M059J (cell line): Measurements from ENCODE around the gene WDR47. TPM values are rescaled to one million over a fixed set of nuclear protein-coding genes. Genes with fewer than 3 reads are reported as not detected.
"Not testable (repeated sequence)": the region's sequence is repeated elsewhere in the genome, so short reads cannot be mapped to it uniquely, and the experiment has no call there.

ENCODE experiments used
- DNase-seq: peaks from one replicate; pipeline ENCODE4 v3.0.0-alpha.2; 2012; ENCODE audit warnings: low read depth
- total RNA-seq: library from RNA; depleted of rRNA; stranded (reverse); fragments of >200 nt; shearing (Covaris generic); gene quantifications from 2 replicates; pipeline ENCODE4 v1.2.3, GENCODE V29; 2014

Gene WDR47
- total RNA-seq, 1 experiment from 2014 or later, result 14.6 TPM

GRCh38 chr1:109052145-109052544 is 10.2 kb upstream of the WDR47 start:
- DNase-seq, result not testable (repeated sequence)

- no peak for DNase-seq
Measured at GRCh38 chr1:109050228-109050995, 8.5 kb upstream of the WDR47 start.

GRCh38 chr1:109048335-109048734 is 6.4 kb upstream of the WDR47 start:
- DNase-seq, result no peak

- DNase-seq, result no peak
Measured at GRCh38 chr1:109047339-109047738, 5.4 kb upstream of the WDR47 start.

- DNase-seq, result no peak
Measured at GRCh38 chr1:109046671-109047070, 4.8 kb upstream of the WDR47 start.

- no peak for DNase-seq
Measured at GRCh38 chr1:109045595-109045994, 3.7 kb upstream of the WDR47 start.

GRCh38 chr1:109040989-109041620 is 797 bp downstream of the WDR47 start:
- peak; percentile 42 for DNase-seq

GRCh38 chr1:109040627-109040988 is 1.3 kb downstream of the WDR47 start:
- DNase-seq, result no peak

- no peak for DNase-seq
Measured at GRCh38 chr1:109034382-109034781, 7.5 kb downstream of the WDR47 start.

- DNase-seq, result not testable (repeated sequence)
Measured at GRCh38 chr1:109029493-109029892, 12.4 kb downstream of the WDR47 start.

- DNase-seq, result no peak
Measured at GRCh38 chr1:109027841-109028240, 14.1 kb downstream of the WDR47 start.

- peak; percentile 63 for DNase-seq
Measured at GRCh38 chr1:109025694-109026093, 16.2 kb downstream of the WDR47 start.

- DNase-seq, result peak; percentile 18
Measured at GRCh38 chr1:109024646-109025045, 17.3 kb downstream of the WDR47 start.

- DNase-seq, result no peak
Measured at GRCh38 chr1:109020693-109021257, 21.1 kb downstream of the WDR47 start.

GRCh38 chr1:109017719-109018118 is 24.2 kb downstream of the WDR47 start:
- DNase-seq, result not testable (repeated sequence)

GRCh38 chr1:109017134-109017533 is 24.8 kb downstream of the WDR47 start:
- no peak for DNase-seq

- no peak for DNase-seq
Measured at GRCh38 chr1:109011335-109011734, 30.6 kb downstream of the WDR47 start.

GRCh38 chr1:108996622-108997021 is 45.3 kb downstream of the WDR47 start:
- DNase-seq, result peak; percentile 21

- no peak for DNase-seq
Measured at GRCh38 chr1:108983114-108983513, 58.8 kb downstream of the WDR47 start.

- DNase-seq, result no peak
Measured at GRCh38 chr1:108976658-108977057, 65.2 kb downstream of the WDR47 start.

- DNase-seq, result no peak
Measured at GRCh38 chr1:108972951-108973350, 69.0 kb downstream of the WDR47 start.

- DNase-seq, result no peak
Measured at GRCh38 chr1:108969346-108969745, 72.6 kb downstream of the WDR47 start.

GRCh38 chr1:108963052-108963686 is 78.7 kb downstream of the WDR47 start, which contains the start of gene CLCC1:
Gene CLCC1 (minus strand): TSS chr1:108963484. CDS start chr1:108950437, 13,047 bp downstream.
- DNase-seq, result peak; percentile 94
